Right lobe of liver (tissue), 4 donors: ENCODE results near the gene MUC6.

Experiments
- CTCF ChIP-seq, 4 donors: fragments of 200-600 bp in 3 of 4; fragments of 450-650 bp in 1 of 4; IDR thresholded peaks; one replicate each; pipeline versions ENCODE4 v1.5.1 to v1.8.0; 2016 to 2022; ENCODE audit warnings: antibody characterized with exemption in 4 of 4, mild to moderate bottlenecking in 2 of 4
- POLR2A ChIP-seq: fragments of 450-650 bp; IDR thresholded peaks from one replicate; pipeline ENCODE4 v1.6.1; 2017; ENCODE audit warnings: antibody characterized with exemption, mild to moderate bottlenecking
- donor health status: DM: no; HTN: no; CAD: no.
- donor health status: DM: no; HTN: no; CAD: no.
- donor health status: DM: no; HTN: yes; CAD: no.

GRCh38 chr11:981764-982163 is 54.8 kb downstream of the MUC6 start:
- TF ChIP-seq POLR2A, result no peak
- TF ChIP-seq CTCF (IDR thresholded peaks at IDR 0.05), result no peak
